ENCODE measurements around the gene KIAA1191. TPM values are rescaled to one million over a fixed set of nuclear protein-coding genes. Genes with fewer than 3 reads are reported as not detected.

Gene KIAA1191
- total and polyA plus RNA-seq, 9 of the 15 experiments (the other 6 are each of a cell fraction or from before 2014, with no cell fraction given), result 31.0 to 80.2 (median 45.7) TPM

- TF ChIP-seq FOXP4 (CRISPR knock-in tag; IDR thresholded peaks at IDR 0.05; ENCODE audit: borderline replicate concordance) (no peak; the same call in 1 of the 2 replicates), ZFP36 (IDR thresholded peaks at IDR 0.05; ENCODE audit: low read depth, low read length, partially characterized antibody) (peak; percentile 7), HDAC1 (IDR thresholded peaks at IDR 0.05) (peak in 1 of 2 experiments; percentile 75; a peak in 2 of 4 replicates), ZFX (CRISPR knock-in tag; IDR thresholded peaks at IDR 0.05) (peak; percentile 95), ELF1 (tag; IDR thresholded peaks at IDR 0.05) (no peak; the same call in 1 of the 2 replicates), RBM39 (optimal IDR thresholded peaks at IDR 0.05; ENCODE audit: low read depth, low read length) (no peak), GTF2F1 (IDR thresholded peaks at IDR 0.05; ENCODE audit: low read depth, low read length) (peak; percentile 80), ZNF609 (CRISPR knock-in tag; IDR thresholded peaks at IDR 0.05; ENCODE audit: borderline replicate concordance) (peak; percentile 79; the same call in 1 of the 2 replicates), EZH2 (IDR thresholded peaks at IDR 0.05; ENCODE audit: borderline replicate concordance, low read depth, low read length) (no peak), PHB2 (IDR thresholded peaks at IDR 0.05; ENCODE audit: low read depth) (no peak), SREBF1 (IDR thresholded peaks at IDR 0.05; ENCODE audit: borderline replicate concordance, low read depth, low read length) (no peak), EP300 (IDR thresholded peaks at IDR 0.05; ENCODE audit: low read length) (no peak), CREB3 (tag; conservative IDR thresholded peaks at IDR 0.05; ENCODE audit: low read depth) (no peak)
- TF ChIP-seq, protein P1, sequence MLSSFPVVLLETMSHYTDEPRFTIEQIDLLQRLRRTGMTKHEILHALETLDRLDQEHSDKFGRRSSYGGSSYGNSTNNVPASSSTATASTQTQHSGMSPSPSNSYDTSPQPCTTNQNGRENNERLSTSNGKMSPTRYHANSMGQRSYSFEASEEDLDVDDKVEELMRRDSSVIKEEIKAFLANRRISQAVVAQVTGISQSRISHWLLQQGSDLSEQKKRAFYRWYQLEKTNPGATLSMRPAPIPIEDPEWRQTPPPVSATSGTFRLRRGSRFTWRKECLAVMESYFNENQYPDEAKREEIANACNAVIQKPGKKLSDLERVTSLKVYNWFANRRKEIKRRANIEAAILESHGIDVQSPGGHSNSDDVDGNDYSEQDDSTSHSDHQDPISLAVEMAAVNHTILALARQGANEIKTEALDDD (IDR thresholded peaks at IDR 0.05), result peak; percentile 24; the same call in 1 of the 2 replicates
- TF ChIP-seq, protein P2, sequence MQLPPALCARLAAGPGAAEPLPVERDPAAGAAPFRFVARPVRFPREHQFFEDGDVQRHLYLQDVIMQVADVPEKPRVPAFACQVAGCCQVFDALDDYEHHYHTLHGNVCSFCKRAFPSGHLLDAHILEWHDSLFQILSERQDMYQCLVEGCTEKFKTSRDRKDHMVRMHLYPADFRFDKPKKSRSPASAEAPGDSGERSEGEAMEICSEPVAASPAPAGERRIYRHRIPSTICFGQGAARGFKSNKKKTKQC (CRISPR knock-in tag; IDR thresholded peaks at IDR 0.05), result peak; percentile 68; the same call in 1 of the 2 replicates
- TF ChIP-seq, protein P3, sequence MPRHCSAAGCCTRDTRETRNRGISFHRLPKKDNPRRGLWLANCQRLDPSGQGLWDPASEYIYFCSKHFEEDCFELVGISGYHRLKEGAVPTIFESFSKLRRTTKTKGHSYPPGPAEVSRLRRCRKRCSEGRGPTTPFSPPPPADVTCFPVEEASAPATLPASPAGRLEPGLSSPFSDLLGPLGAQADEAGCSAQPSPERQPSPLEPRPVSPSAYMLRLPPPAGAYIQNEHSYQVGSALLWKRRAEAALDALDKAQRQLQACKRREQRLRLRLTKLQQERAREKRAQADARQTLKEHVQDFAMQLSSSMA (CRISPR knock-in tag; IDR thresholded peaks at IDR 0.05), result peak; percentile 44; the same call in 1 of the 2 replicates
Measured at GRCh38 chr5:176361437-176362232, at the start of gene KIAA1191 (continued).
